Uterus (tissue), 2 donors: ENCODE data around the gene FAM114A2.

Experiments
- CTCF ChIP-seq, 4 experiments: fragments of 200-600 bp in 2 of 4; fragments of 450-650 bp in 2 of 4; sonication (generic) in 2 of 4; IDR thresholded peaks; one replicate each; pipeline ENCODE4 v1.5.1; 2016 to 2019; ENCODE audit warnings: antibody characterized with exemption in 4 of 4, mild to moderate bottlenecking in 2 of 4, moderate library complexity in 1 of 4
- POLR2A ChIP-seq, 2 donors: fragments of 450-650 bp; IDR thresholded peaks; one replicate each; pipeline ENCODE4 v1.6.1; 2016; ENCODE audit warnings: antibody characterized with exemption in 2 of 2, mild to moderate bottlenecking in 1 of 2, moderate library complexity in 1 of 2

GRCh38 chr5:154063372-154063771, 24.7 kb upstream of the FAM114A2 start:
- TF ChIP-seq CTCF (IDR thresholded peaks at IDR 0.05): no peak
- no peak for TF ChIP-seq POLR2A (IDR thresholded peaks at IDR 0.05)
